ENCODE results near the gene SURF4.
A peak's percentile ranks its signal among the peaks of the same experiment; 100 is the strongest.
"Not testable (repeated sequence)": the region's sequence is repeated elsewhere in the genome, so short reads cannot be mapped to it uniquely, and the experiment has no call there.

The SURF4 gene

DNA sequence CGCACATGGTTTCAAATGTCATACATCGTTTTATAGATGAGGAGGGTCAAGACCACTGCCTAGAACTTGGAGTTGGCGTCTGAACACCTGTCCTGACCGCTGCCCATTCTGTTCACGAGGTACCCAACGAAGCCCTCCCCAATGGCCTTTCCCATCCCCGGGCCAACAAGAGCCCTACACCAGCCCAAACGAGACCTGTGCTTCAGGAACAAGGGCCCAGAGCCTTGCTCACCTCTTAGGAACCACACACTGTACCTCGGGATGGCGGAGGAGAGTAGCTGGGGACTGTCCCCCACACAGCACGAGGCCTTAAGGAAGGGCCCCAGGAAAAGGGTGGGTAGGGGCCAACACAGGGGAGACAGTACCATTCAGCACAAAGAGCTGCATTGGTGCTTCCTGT is 42.8 kb downstream of the SURF4 start:
- in situ Hi-C loops (cut with HindIII; ENCODE audit: low sequenced_read_pairs), result no loop called here
- H3K4me3 ChIP-seq (ENCODE audit: low read depth, low read length), result no peak overlapping the region

DNA sequence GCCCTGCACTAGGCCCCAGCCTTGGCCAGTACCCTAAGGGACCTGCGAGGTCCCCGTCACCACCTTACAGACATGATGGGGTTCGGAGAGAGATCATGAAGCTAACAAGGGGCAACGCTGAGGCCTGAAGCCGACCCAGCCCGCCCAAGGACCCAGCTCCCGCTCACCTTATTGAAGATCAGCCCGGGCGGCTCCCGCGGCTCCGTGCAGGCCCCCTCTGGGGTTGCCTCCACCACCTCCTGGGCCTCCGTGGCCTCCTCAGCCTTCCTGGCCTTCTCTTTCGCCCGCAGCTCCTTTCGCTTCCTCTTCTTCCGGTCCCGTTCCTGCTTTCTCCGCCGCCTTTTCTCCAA is 43.5 kb downstream of the SURF4 start:
- in situ Hi-C loops (cut with HindIII; ENCODE audit: low sequenced_read_pairs), result no loop called here
- TF ChIP-seq, protein P1, sequence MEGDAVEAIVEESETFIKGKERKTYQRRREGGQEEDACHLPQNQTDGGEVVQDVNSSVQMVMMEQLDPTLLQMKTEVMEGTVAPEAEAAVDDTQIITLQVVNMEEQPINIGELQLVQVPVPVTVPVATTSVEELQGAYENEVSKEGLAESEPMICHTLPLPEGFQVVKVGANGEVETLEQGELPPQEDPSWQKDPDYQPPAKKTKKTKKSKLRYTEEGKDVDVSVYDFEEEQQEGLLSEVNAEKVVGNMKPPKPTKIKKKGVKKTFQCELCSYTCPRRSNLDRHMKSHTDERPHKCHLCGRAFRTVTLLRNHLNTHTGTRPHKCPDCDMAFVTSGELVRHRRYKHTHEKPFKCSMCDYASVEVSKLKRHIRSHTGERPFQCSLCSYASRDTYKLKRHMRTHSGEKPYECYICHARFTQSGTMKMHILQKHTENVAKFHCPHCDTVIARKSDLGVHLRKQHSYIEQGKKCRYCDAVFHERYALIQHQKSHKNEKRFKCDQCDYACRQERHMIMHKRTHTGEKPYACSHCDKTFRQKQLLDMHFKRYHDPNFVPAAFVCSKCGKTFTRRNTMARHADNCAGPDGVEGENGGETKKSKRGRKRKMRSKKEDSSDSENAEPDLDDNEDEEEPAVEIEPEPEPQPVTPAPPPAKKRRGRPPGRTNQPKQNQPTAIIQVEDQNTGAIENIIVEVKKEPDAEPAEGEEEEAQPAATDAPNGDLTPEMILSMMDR (IDR thresholded peaks at IDR 0.05; ENCODE audit: low read depth, low read length, missing control alignments), result no peak
- no peak for DNase-seq (ENCODE audit: low read depth)
- no peak overlapping the region for H3K4me3 ChIP-seq (ENCODE audit: low read depth, low read length)

More for the DNA sequence above, 42.8 kb downstream of the SURF4 start:
- TF ChIP-seq, protein P1 (IDR thresholded peaks at IDR 0.05; ENCODE audit: low read depth, low read length, missing control alignments), result no peak
- no peak for DNase-seq (ENCODE audit: low read depth)

DNA sequence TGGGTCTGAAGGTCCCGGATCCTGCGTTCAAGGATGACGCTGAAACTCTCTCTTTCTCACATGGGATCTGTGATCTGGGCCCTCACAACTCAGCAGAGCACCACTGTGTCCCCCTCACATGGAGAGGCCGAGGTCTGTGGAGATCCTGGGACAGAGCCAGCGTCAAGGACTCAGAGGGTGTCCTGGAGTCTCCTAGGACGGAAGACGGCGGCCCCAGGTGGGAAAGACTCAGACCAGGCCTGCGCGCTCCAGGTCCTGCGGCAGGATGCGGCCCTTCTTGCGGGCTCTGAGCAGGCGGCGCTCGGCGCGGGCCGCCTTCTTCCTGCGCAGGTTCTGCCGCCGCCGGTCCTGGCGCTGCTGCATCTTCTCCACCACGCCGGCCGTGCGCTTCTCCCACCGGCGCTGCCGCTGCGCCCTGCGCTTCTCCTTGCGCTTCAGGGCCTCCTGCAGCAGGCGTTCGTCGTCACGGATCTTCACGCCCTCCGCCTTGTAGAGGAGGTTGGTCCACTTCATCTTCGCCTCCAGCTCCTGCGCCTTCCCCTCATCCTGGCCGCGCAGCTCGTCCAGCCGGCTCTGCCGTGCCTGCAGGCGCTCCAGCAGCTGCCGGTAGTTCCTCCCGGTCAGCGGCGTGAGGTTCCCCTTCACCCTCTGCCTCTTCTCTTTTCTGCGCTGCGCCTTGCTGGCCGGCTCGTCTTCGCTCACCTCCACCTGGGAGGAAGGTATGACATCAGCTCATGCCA is 44.0 kb downstream of the SURF4 start:
- in situ Hi-C loops (cut with HindIII; ENCODE audit: low sequenced_read_pairs), result no loop called here
- TF ChIP-seq, protein P1 (IDR thresholded peaks at IDR 0.05; ENCODE audit: low read depth, low read length, missing control alignments), result no peak
- no peak for DNase-seq (ENCODE audit: low read depth)
- H3K4me3 ChIP-seq (ENCODE audit: low read depth, low read length), result no peak overlapping the region

DNA sequence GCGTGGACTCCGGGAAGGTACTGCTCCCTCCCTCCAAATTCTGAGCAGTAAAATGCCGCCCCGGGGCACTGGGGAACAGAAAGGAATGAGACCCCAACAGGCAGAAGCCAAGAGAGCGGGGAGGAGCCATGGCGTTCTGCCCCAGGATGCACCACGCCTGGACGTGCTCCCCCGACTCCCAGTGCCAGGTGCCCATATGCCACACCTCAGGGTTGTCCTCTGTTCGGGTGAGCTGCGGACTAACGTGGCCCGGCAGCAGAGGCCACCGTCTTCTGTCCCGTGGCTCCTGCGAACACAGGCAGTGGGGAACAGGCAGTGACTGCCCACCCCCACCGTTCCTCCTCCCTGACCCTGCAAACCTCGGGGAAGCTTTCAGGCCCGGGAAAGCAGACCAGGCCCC is 44.6 kb downstream of the SURF4 start:
- TF ChIP-seq, protein P1 (IDR thresholded peaks at IDR 0.05; ENCODE audit: low read depth, low read length, missing control alignments), result no peak
- no peak for DNase-seq (ENCODE audit: low read depth)
- in situ Hi-C loops (cut with HindIII; ENCODE audit: low sequenced_read_pairs), result no loop called here
- no peak overlapping the region for H3K4me3 ChIP-seq (ENCODE audit: low read depth, low read length)

DNA sequence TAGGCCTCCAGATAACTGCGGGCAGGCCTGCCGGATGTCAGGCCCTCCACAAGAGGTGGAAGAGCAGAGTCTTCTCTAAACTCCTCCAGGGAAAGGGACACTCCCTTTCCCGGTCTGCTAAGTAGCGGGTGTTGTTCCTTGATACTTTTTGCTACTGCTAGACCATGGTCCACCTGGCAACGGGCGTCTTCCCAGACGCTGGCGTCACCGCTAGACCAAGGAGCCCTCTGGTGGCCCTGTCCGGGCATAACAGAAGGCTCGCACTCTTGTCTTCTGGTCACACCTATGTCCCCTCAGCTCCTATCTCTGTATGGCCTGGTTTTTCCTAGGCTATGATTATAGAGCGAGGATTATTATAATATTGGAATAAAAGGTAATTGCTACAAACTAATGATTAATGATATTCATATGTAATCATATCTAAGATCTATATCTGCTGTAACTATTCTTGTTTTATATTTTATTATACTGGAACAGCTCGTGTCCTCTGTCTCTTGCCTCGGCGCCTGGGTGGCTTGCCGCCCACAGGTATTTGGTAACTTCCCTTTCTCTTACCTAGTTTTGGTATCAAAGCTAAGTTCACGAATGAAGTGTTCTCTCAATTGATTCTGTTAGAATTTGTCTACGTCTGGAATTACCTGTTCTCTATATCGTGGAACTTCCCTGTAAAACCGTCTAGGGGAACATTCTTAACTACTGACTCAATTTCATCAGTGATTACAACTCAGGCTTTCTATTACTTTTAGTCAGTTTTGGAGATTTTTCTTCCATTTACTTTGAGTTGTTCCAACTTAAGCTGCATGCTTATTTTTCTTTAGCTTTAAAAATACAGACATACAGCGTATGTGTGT is 46.3 kb downstream of the SURF4 start:
- H3K4me3 ChIP-seq (ENCODE audit: low read depth, low read length); DNase-seq (ENCODE audit: low read depth); in situ Hi-C loops (cut with HindIII; ENCODE audit: low sequenced_read_pairs): not testable (repeated sequence)
- TF ChIP-seq, protein P1 (IDR thresholded peaks at IDR 0.05; ENCODE audit: low read depth, low read length, missing control alignments), result peak; percentile 59

DNA sequence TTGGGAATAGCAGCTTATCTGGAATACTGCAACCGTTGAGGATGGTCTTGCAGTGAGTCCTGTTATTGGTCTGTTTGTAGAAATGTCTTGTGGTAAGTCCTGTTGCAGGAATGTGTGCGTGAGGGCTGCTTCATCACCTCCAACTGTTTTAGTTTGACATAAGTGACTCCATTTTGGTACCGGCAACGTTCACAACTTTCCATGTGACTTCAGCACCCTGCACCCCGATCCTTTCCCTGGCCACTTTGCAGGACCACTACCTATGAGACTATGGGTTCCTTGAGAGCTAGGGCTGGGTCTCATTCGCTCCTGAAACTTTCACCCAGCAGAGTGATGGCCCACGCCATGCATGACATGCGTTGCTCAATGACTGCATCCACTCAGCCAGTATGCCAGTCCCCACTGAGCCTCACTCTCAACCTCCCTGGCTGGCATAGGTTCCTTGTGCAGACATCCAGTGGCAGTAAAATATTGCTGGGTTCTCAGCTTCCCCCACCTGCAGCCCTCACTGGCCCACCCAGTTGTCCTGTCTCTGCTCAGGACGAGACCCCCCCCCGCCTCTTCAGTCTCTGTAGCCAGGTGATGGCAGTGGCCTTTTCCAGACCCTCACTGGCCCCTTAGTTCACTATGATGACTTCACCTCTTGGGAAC is 47.9 kb downstream of the SURF4 start:
- DNase-seq (ENCODE audit: low read depth), result no peak
- TF ChIP-seq, protein P1 (IDR thresholded peaks at IDR 0.05; ENCODE audit: low read depth, low read length, missing control alignments), result no peak
- in situ Hi-C loops (cut with HindIII; ENCODE audit: low sequenced_read_pairs), result no loop called here
- H3K4me3 ChIP-seq (ENCODE audit: low read depth, low read length), result no peak overlapping the region

DNA sequence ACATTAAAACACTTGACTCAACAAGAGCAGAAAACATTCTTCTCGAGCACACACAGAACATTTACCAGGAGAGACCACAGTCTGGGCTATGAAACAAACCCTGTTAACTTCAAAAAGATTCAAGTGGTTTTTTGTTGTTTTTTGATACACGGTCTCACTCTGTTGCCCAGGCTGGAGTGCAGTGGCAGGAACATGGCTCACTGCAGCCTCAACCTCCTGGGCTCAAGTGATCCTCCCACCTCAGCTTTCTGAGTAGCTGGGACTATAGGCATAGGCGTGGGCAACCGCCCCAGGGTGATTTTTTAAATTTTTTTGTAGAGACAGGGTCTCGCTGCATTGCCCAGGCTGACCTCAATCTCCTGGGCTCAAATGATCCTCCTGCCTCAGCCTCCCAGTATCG is 48.8 kb downstream of the SURF4 start:
- H3K4me3 ChIP-seq (ENCODE audit: low read depth, low read length); in situ Hi-C loops (cut with HindIII; ENCODE audit: low sequenced_read_pairs); DNase-seq (ENCODE audit: low read depth): not testable (repeated sequence)
